Right lobe of liver (tissue), 4 donors: Measurements from ENCODE around the gene ADARB2.
"Not testable (repeated sequence)": the region's sequence is repeated elsewhere in the genome, so short reads cannot be mapped to it uniquely, and the experiment has no call there.

Source experiments
- CTCF ChIP-seq, 4 donors: fragments of 200-600 bp in 3 of 4; fragments of 450-650 bp in 1 of 4; IDR thresholded peaks; one replicate each; pipeline versions ENCODE4 v1.5.1 to v1.8.0; 2016 to 2022; ENCODE audit warnings: antibody characterized with exemption in 4 of 4, mild to moderate bottlenecking in 2 of 4
- POLR2A ChIP-seq: fragments of 450-650 bp; IDR thresholded peaks from one replicate; pipeline ENCODE4 v1.6.1; 2017; ENCODE audit warnings: antibody characterized with exemption, mild to moderate bottlenecking
- donor health status: DM: no; HTN: no; CAD: no.
- donor health status: DM: no; HTN: no; CAD: no.
- donor health status: DM: no; HTN: yes; CAD: no.

GRCh38 chr10:1414346-1414745 is 323.0 kb downstream of the ADARB2 start:
- TF ChIP-seq POLR2A; CTCF (IDR thresholded peaks at IDR 0.05): not testable (repeated sequence)
